Adipocyte (in vitro differentiated cells): ENCODE data around the gene OSBPL1A.

Experiments
- DNase-seq: peaks from one replicate; pipeline ENCODE4 v3.0.0-alpha.2; 2015; ENCODE audit warnings: low read depth
- H3K27me3 ChIP-seq: replicated peaks from 2 replicates; pipeline ENCODE4 v1.7.0; 2013; ENCODE audit warnings: mild to moderate bottlenecking, low read length, moderate library complexity; ENCODE audit not compliant: control insufficient read depth, insufficient read depth
- H3K36me3 ChIP-seq: 2 replicates; pipeline ENCODE4 v1.7.0; 2013; ENCODE audit warnings: low read length, mild to moderate bottlenecking, moderate library complexity; ENCODE audit not compliant: control insufficient read depth, insufficient read depth, severe bottlenecking
- H3K4me1 ChIP-seq: 2 replicates; pipeline ENCODE4 v1.7.0; 2013; ENCODE audit warnings: mild to moderate bottlenecking, low read length, moderate library complexity; ENCODE audit not compliant: control insufficient read depth, insufficient read depth
- H3K4me3 ChIP-seq: 2 replicates; pipeline ENCODE4 v1.7.0; 2013; ENCODE audit warnings: mild to moderate bottlenecking, low read length, moderate library complexity
- H3K9ac ChIP-seq: 2 replicates; pipeline ENCODE4 v1.7.0; 2013; ENCODE audit warnings: mild to moderate bottlenecking, low read length, moderate library complexity
- H3K9me3 ChIP-seq: 2 replicates; pipeline ENCODE4 v1.7.0; 2013; ENCODE audit warnings: mild to moderate bottlenecking, low read length, moderate library complexity; ENCODE audit not compliant: control insufficient read depth

The OSBPL1A gene

GRCh38 chr18:24265502-24266064 is 132.0 kb downstream of the OSBPL1A start:
- peaks cover 14% of the 10 kb centered on the region for H3K36me3 ChIP-seq
- peaks cover 29% of the 10 kb centered on the region for H3K4me1 ChIP-seq
- H3K27me3 ChIP-seq: no peaks in the 10 kb centered on the region
- no peak for DNase-seq
- no peak overlapping the region for H3K4me3 ChIP-seq
- peaks cover 3% of the 10 kb centered on the region for H3K9me3 ChIP-seq
- H3K9ac ChIP-seq: no peak overlapping the region

GRCh38 chr18:24263050-24263449 is 134.6 kb downstream of the OSBPL1A start:
- no peak for DNase-seq
- Histone ChIP-seq H3K27me3 (no peaks in the 10 kb centered on the region), H3K36me3 (peaks cover 14% of the 10 kb centered on the region), H3K9me3 (peaks cover 3% of the 10 kb centered on the region), H3K4me1 (peaks cover 14% of the 10 kb centered on the region), H3K4me3 (no peak overlapping the region), H3K9ac (no peak overlapping the region)

- Histone ChIP-seq H3K4me1 (peaks cover 14% of the 10 kb centered on the region), H3K9me3 (peaks cover 1% of the 10 kb centered on the region), H3K27me3 (no peaks in the 10 kb centered on the region), H3K36me3 (peaks cover 14% of the 10 kb centered on the region), H3K4me3 (no peak overlapping the region), H3K9ac (no peak overlapping the region)
- peak; percentile 36 for DNase-seq
These were observed 135.5 kb downstream of the OSBPL1A start for GRCh38 chr18:24262087-24262486.

GRCh38 chr18:24259869-24260641 is 137.6 kb downstream of the OSBPL1A start:
- H3K9ac ChIP-seq: no peak overlapping the region
- peaks cover 14% of the 10 kb centered on the region for H3K4me1 ChIP-seq
- DNase-seq: no peak

GRCh38 chr18:24254071-24254470 is 143.6 kb downstream of the OSBPL1A start:
- no peaks in the 10 kb centered on the region for H3K9me3 ChIP-seq
- H3K27me3 ChIP-seq: no peaks in the 10 kb centered on the region
- no peak for DNase-seq
- H3K4me1 ChIP-seq: no peaks in the 10 kb centered on the region
- H3K9ac ChIP-seq: no peak overlapping the region
- H3K36me3 ChIP-seq: no peaks in the 10 kb centered on the region
- no peak overlapping the region for H3K4me3 ChIP-seq

More at GRCh38 chr18:24259869-24260641, 137.6 kb downstream of the OSBPL1A start:
- H3K36me3 ChIP-seq: peaks cover 4% of the 10 kb centered on the region
- H3K27me3 ChIP-seq: no peaks in the 10 kb centered on the region
- no peaks in the 10 kb centered on the region for H3K9me3 ChIP-seq
- no peak overlapping the region for H3K4me3 ChIP-seq

- DNase-seq: no peak
- H3K27me3 ChIP-seq: no peaks in the 10 kb centered on the region
- no peak overlapping the region for H3K4me3 ChIP-seq
- H3K9me3 ChIP-seq: no peaks in the 10 kb centered on the region
- peaks cover 3% of the 10 kb centered on the region for H3K36me3 ChIP-seq
- peaks cover 2% of the 10 kb centered on the region for H3K4me1 ChIP-seq
- H3K9ac ChIP-seq: no peak overlapping the region
These were observed 147.9 kb downstream of the OSBPL1A start for GRCh38 chr18:24249716-24250115.

GRCh38 chr18:24248359-24248758 is 149.3 kb downstream of the OSBPL1A start:
- Histone ChIP-seq H3K27me3 (no peaks in the 10 kb centered on the region), H3K36me3 (peaks cover 3% of the 10 kb centered on the region), H3K9me3 (no peaks in the 10 kb centered on the region), H3K4me1 (peaks cover 8% of the 10 kb centered on the region), H3K9ac (no peak overlapping the region), H3K4me3 (no peak overlapping the region)
- no peak for DNase-seq

- no peak for DNase-seq
- Histone ChIP-seq H3K9me3 (no peaks in the 10 kb centered on the region), H3K4me3 (no peak overlapping the region), H3K27me3 (no peaks in the 10 kb centered on the region), H3K36me3 (peaks cover 3% of the 10 kb centered on the region), H3K4me1 (peaks cover 8% of the 10 kb centered on the region), H3K9ac (no peak overlapping the region)
These were observed 151.5 kb downstream of the OSBPL1A start for GRCh38 chr18:24246143-24246542.

- peaks cover 3% of the 10 kb centered on the region for H3K36me3 ChIP-seq
- no peak overlapping the region for H3K4me3 ChIP-seq
- no peak for DNase-seq
- no peak overlapping the region for H3K9ac ChIP-seq
- H3K27me3 ChIP-seq: no peaks in the 10 kb centered on the region
- peaks cover 8% of the 10 kb centered on the region for H3K4me1 ChIP-seq
- no peaks in the 10 kb centered on the region for H3K9me3 ChIP-seq
These were observed 152.9 kb downstream of the OSBPL1A start for GRCh38 chr18:24244698-24245097.

- DNase-seq: no peak
- peaks cover 9% of the 10 kb centered on the region for H3K36me3 ChIP-seq
- no peaks in the 10 kb centered on the region for H3K9me3 ChIP-seq
- no peaks in the 10 kb centered on the region for H3K27me3 ChIP-seq
- H3K4me1 ChIP-seq: peaks cover 8% of the 10 kb centered on the region
- H3K4me3 ChIP-seq: no peak overlapping the region
- H3K9ac ChIP-seq: no peak overlapping the region
These were observed 153.9 kb downstream of the OSBPL1A start for GRCh38 chr18:24243677-24244076.

GRCh38 chr18:24239341-24239740 is 158.3 kb downstream of the OSBPL1A start:
- no peak overlapping the region for H3K9ac ChIP-seq
- no peak for DNase-seq
- H3K4me1 ChIP-seq: peaks cover 22% of the 10 kb centered on the region
- H3K27me3 ChIP-seq: no peaks in the 10 kb centered on the region
- no peaks in the 10 kb centered on the region for H3K9me3 ChIP-seq
- no peak overlapping the region for H3K4me3 ChIP-seq
- H3K36me3 ChIP-seq: peaks cover 44% of the 10 kb centered on the region
